OCI-LY3 (cell line): Measurements from ENCODE around the gene GALNTL6.

Source experiments
- H2AFZ ChIP-seq: fragments of 200-600, 300-600 bp; shearing (Covaris generic); 2 replicates; pipeline ENCODE4 v1.6.0; 2014; ENCODE audit warnings: antibody characterized with exemption, low read depth, low read length
- H3K27ac ChIP-seq: fragments of 200-600, 300-600 bp; sonication (generic); 2 replicates; pipeline ENCODE4 v1.5.1; 2014; ENCODE audit warnings: mild to moderate bottlenecking, low read length, moderate library complexity, mixed read lengths
- H3K27me3 ChIP-seq: fragments of 200-600, 300-600 bp; sonication (generic); 2 replicates; pipeline ENCODE4 v1.6.1; 2014; ENCODE audit warnings: low read depth, low read length, mixed read lengths
- H3K36me3 ChIP-seq: fragments of 200-600, 300-600 bp; sonication (generic); replicated peaks from 2 replicates; pipeline ENCODE3; 2014; ENCODE audit warnings: low read depth, low read length, mixed read lengths
- H3K4me1 ChIP-seq: fragments of 300-600, 200-600 bp; sonication (generic); 2 replicates; pipeline ENCODE4 v1.6.1; 2014; ENCODE audit warnings: low read length, mixed read lengths
- H3K4me2 ChIP-seq: fragments of 200-600, 300-600 bp; sonication (generic); 2 replicates; pipeline ENCODE4 v1.6.1; 2014; ENCODE audit warnings: low read length, mixed read lengths
- H3K4me3 ChIP-seq: fragments of 300-600, 200-600 bp; sonication (generic); 2 replicates; pipeline ENCODE4 v1.5.1; 2014; ENCODE audit warnings: antibody characterized with exemption, mild to moderate bottlenecking, low read length, moderate library complexity
- H3K79me2 ChIP-seq: fragments of 300-600, 200-600 bp; shearing (Covaris generic); 2 replicates; pipeline ENCODE4 v1.6.1; 2014; ENCODE audit warnings: mild to moderate bottlenecking, low read length, mixed read lengths
- H3K9ac ChIP-seq: fragments of 300-600, 200-600 bp; shearing (Covaris generic); 2 replicates; pipeline ENCODE4 v1.6.0; 2014; ENCODE audit warnings: mild to moderate bottlenecking, low read length, moderate library complexity
- H3K9me3 ChIP-seq: fragments of 200-600, 300-600 bp; shearing (Covaris generic); 2 replicates; pipeline ENCODE4 v1.6.1; 2014; ENCODE audit warnings: low read length, mixed read lengths; ENCODE audit not compliant: insufficient read depth
- H4K20me1 ChIP-seq: fragments of 200-600, 300-600 bp; sonication (generic); 2 replicates; pipeline ENCODE4 v1.6.1; 2016; ENCODE audit warnings: low read length, mixed read lengths; ENCODE audit not compliant: insufficient read depth
- EZH2phosphoT487 ChIP-seq: fragments of 200-600 bp; shearing (Covaris generic); IDR thresholded peaks from 2 replicates; pipeline ENCODE4 v1.6.1; 2018; ENCODE audit warnings: antibody characterized with exemption, mixed run types, low read depth
- TF ChIP-seq, protein P1 (sequence below): fragments of 200-600, 300-600 bp; sonication (generic); IDR thresholded peaks from 2 replicates; pipeline ENCODE4 v1.5.1; 2014; ENCODE audit warnings: antibody characterized with exemption, low read length, low read depth

GALNTL6 gene

DNA sequence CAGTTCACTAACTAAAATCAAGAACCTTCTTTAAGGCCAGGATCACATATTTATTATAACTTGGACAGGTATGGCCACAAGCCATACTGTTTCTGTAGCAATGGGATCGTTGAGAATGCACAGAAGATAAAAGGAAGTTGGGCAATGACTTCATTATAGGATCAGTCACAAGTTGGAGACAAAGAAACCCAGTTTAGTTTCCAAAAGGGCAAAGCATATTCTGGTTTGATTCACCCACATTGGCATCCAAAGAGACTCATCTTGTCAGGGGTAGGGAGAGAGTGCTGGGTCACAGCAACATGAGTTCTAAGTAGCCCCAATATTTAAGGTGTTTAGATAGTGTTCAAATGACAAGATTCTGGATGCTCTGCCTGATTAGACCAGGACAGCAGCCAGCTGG is 1038.3 kb downstream of the GALNTL6 start:
- no peaks in the 10 kb centered on the region for H3K79me2 ChIP-seq
- TF ChIP-seq EZH2phosphoT487: no peak
- TF ChIP-seq, protein P1, sequence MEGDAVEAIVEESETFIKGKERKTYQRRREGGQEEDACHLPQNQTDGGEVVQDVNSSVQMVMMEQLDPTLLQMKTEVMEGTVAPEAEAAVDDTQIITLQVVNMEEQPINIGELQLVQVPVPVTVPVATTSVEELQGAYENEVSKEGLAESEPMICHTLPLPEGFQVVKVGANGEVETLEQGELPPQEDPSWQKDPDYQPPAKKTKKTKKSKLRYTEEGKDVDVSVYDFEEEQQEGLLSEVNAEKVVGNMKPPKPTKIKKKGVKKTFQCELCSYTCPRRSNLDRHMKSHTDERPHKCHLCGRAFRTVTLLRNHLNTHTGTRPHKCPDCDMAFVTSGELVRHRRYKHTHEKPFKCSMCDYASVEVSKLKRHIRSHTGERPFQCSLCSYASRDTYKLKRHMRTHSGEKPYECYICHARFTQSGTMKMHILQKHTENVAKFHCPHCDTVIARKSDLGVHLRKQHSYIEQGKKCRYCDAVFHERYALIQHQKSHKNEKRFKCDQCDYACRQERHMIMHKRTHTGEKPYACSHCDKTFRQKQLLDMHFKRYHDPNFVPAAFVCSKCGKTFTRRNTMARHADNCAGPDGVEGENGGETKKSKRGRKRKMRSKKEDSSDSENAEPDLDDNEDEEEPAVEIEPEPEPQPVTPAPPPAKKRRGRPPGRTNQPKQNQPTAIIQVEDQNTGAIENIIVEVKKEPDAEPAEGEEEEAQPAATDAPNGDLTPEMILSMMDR: no peak
- no peak overlapping the region for H3K4me2 ChIP-seq
- no peaks in the 10 kb centered on the region for H3K27me3 ChIP-seq
- H3K4me1 ChIP-seq: no peaks in the 10 kb centered on the region
- H2AFZ ChIP-seq: no peak overlapping the region
- H3K9ac ChIP-seq: no peak overlapping the region
- H4K20me1 ChIP-seq: no peaks in the 10 kb centered on the region
- H3K4me3 ChIP-seq: no peak overlapping the region
- H3K36me3 ChIP-seq: no peaks in the 10 kb centered on the region
- H3K27ac ChIP-seq: no peak overlapping the region
- H3K9me3 ChIP-seq: no peaks in the 10 kb centered on the region

DNA sequence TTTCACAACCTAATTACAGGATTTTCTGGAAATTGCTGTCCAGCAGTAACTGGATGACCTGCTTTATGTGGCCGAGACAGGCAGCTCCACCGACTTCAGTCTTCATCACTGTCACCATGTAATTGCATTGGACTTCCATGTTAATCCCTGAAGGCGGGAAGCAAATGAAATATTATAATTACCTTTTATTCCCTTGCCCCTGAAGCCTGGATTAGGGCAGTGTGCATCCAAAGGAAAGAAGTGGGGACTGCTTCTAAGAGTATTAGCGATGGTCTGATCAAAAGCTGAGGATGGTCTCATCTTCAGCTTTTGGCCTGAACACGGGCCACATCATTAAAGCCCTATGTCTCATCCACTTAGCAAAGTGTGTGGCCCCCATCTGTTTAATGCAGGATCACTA is 1043.8 kb downstream of the GALNTL6 start:
- H3K4me1 ChIP-seq: no peaks in the 10 kb centered on the region
- no peak for TF ChIP-seq EZH2phosphoT487
- TF ChIP-seq, protein P1: no peak

DNA sequence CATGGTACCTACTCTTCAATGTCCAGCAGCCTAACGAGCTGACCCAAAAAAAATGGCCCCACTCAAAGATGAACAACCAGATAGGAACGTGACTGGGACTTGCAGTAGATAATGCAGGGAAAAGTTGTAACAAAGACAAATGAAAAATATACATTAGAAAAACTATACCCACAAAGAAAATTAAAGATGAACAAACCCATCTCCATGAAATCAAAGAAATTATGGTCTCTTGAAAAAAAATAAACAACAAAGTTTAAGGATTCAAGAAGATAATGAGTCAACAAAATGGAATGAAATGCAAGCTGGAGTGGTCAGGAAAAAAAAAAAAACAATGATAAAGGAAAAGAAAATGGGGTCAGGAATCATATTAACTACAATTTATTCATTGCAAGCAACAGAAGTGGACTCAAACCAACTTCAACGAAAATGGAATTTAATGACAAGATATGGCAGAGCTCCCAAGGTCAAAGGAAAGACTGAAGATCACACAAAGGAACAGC is 1045.6 kb downstream of the GALNTL6 start:
- no peaks in the 10 kb centered on the region for H3K27me3 ChIP-seq
- H3K79me2 ChIP-seq: no peaks in the 10 kb centered on the region
- no peaks in the 10 kb centered on the region for H3K36me3 ChIP-seq

More for the DNA sequence above, 1043.8 kb downstream of the GALNTL6 start:
- Histone ChIP-seq H3K79me2 (no peaks in the 10 kb centered on the region), H3K9me3 (no peaks in the 10 kb centered on the region), H3K4me2 (no peak overlapping the region), H2AFZ (no peak overlapping the region), H4K20me1 (no peaks in the 10 kb centered on the region), H3K27ac (no peak overlapping the region), H3K4me3 (no peak overlapping the region), H3K27me3 (no peaks in the 10 kb centered on the region), H3K36me3 (no peaks in the 10 kb centered on the region), H3K9ac (no peak overlapping the region)

GRCh38 chr4:172865103-172865502 is 1051.9 kb downstream of the GALNTL6 start:
- TF ChIP-seq EZH2phosphoT487: no peak
- TF ChIP-seq, protein P1: no peak

More for the DNA sequence above, 1045.6 kb downstream of the GALNTL6 start:
- Histone ChIP-seq H3K4me1 (no peaks in the 10 kb centered on the region), H2AFZ (no peak overlapping the region), H3K4me3 (no peak overlapping the region), H3K9me3 (no peaks in the 10 kb centered on the region), H3K9ac (no peak overlapping the region), H3K4me2 (no peak overlapping the region), H4K20me1 (no peaks in the 10 kb centered on the region), H3K27ac (no peak overlapping the region)
- TF ChIP-seq, protein P1: no peak
- TF ChIP-seq EZH2phosphoT487: no peak

More at GRCh38 chr4:172865103-172865502, 1051.9 kb downstream of the GALNTL6 start:
- H3K9ac ChIP-seq: no peak overlapping the region
- no peak overlapping the region for H3K4me2 ChIP-seq
- H3K27ac ChIP-seq: no peak overlapping the region
- H3K27me3 ChIP-seq: no peaks in the 10 kb centered on the region
- no peaks in the 10 kb centered on the region for H4K20me1 ChIP-seq
- H3K36me3 ChIP-seq: no peaks in the 10 kb centered on the region
- H3K4me3 ChIP-seq: no peak overlapping the region
- no peaks in the 10 kb centered on the region for H3K4me1 ChIP-seq
- no peaks in the 10 kb centered on the region for H3K79me2 ChIP-seq
- H2AFZ ChIP-seq: no peak overlapping the region
- no peaks in the 10 kb centered on the region for H3K9me3 ChIP-seq
